ENCODE data around the gene HCFC2. TPM values are rescaled to one million over a fixed set of nuclear protein-coding genes. Genes with fewer than 3 reads are reported as not detected.
"Not testable (repeated sequence)": the region's sequence is repeated elsewhere in the genome, so short reads cannot be mapped to it uniquely, and the experiment has no call there.

The HCFC2 gene
- total RNA-seq = 10 to 100 TPM; 11.2 to 32.5 (median 15.9) TPM

GRCh38 chr12:104064031-104064841 is at the start of gene HCFC2:
HCFC2 (plus strand) TSS chr12:104064531; CDS start chr12:104064561, 30 bp downstream.
- TF ChIP-seq, protein P1, sequence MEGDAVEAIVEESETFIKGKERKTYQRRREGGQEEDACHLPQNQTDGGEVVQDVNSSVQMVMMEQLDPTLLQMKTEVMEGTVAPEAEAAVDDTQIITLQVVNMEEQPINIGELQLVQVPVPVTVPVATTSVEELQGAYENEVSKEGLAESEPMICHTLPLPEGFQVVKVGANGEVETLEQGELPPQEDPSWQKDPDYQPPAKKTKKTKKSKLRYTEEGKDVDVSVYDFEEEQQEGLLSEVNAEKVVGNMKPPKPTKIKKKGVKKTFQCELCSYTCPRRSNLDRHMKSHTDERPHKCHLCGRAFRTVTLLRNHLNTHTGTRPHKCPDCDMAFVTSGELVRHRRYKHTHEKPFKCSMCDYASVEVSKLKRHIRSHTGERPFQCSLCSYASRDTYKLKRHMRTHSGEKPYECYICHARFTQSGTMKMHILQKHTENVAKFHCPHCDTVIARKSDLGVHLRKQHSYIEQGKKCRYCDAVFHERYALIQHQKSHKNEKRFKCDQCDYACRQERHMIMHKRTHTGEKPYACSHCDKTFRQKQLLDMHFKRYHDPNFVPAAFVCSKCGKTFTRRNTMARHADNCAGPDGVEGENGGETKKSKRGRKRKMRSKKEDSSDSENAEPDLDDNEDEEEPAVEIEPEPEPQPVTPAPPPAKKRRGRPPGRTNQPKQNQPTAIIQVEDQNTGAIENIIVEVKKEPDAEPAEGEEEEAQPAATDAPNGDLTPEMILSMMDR (IDR thresholded peaks at IDR 0.05) = no peak
- DNase-seq (ENCODE audit: low spot score) (peak; percentile 58), ATAC-seq (ENCODE audit: low FRiP score) (peak; percentile 99)

GRCh38 chr12:104021862-104022261 is 42.5 kb upstream of the HCFC2 start:
- DNase-seq (ENCODE audit: low spot score); ATAC-seq (ENCODE audit: low FRiP score): not testable (repeated sequence)

- no peak for ATAC-seq (ENCODE audit: low FRiP score)
- DNase-seq (ENCODE audit: low spot score) = no peak
- TF ChIP-seq, protein P1 (IDR thresholded peaks at IDR 0.05) = no peak
These were observed 41.5 kb upstream of the HCFC2 start for GRCh38 chr12:104022786-104023185.

DNA sequence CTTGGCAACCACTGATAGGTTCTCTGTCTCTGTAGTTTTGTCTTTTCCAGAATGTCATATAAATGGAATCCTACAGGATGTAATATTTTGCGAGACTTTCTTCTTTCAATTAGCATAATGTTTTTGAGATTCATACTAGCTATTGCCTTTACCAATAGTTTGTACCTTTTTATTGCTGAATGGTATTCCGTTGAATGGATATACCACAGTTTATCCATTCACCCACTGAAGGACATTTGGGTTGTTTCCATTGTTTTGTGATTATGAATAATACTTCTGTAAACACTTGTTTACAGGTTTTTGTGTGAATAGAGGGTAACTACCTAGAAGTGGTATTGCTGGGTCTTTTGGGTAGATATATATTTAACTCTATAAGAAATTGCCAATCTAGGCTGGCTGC is 40.6 kb upstream of the HCFC2 start:
- TF ChIP-seq, protein P1 (IDR thresholded peaks at IDR 0.05) = no peak
- ATAC-seq (ENCODE audit: low FRiP score) = no peak
- DNase-seq (ENCODE audit: low spot score) = no peak

GRCh38 chr12:104024348-104024747 is 40.0 kb upstream of the HCFC2 start:
- ATAC-seq (ENCODE audit: low FRiP score) = no peak
- TF ChIP-seq, protein P1 (IDR thresholded peaks at IDR 0.05) = no peak
- no peak for DNase-seq (ENCODE audit: low spot score)

DNA sequence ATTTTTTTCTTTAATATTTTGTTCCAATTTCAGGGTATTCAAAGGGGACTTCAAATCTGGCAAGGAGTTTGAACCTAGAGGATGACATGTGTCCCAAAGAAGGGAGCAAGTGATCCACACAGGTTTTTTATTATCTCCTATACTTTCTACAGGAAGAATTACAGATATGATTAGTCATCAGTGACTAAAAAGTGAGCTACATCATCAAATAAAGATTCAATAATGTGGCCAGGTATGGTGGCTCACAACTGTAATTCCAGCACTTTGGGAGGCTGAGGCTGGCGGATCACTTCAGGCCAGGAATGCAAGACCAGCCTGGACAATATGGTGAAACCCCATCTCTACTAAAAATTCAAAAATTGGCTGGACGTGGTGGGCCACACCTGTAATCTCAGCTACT is 38.6 kb upstream of the HCFC2 start:
- TF ChIP-seq, protein P1 (IDR thresholded peaks at IDR 0.05) = no peak
- ATAC-seq (ENCODE audit: low FRiP score) = no peak

DNA sequence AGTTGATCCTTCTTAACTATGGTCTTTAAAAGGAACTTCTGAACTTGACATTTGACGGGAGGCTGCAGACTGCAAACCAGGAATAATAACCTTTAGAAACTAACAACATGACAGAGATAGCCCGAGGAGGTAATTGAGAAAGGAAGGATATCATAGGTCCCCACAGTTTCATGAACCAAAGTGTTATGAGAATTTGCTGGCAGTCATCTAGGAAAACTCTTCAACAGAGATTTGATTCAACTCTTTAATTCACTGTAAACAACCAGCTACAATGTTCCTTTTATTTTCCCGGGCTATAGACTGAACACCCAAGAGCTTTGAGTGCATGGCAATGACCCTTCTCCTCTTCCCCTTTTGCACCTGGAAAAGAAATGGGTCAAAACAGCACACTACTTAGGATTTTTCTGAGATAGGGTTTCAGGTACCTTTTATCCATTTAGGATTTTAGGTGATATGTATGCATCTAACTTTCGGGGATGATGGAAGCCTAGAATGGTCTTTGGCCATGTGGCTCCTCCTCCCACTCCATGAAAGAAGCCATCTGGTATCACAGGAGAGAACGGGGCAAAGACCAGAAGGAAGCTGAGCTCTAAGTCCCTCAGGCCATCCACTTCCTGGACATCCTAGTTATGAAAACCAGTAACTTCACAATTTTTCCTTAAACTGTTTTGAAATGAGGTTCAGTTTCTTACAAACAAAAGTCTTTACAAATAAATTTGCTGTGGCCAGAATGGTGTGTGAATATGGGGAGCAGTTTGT is 37.3 kb upstream of the HCFC2 start:
- no peak for ATAC-seq (ENCODE audit: low FRiP score)
- TF ChIP-seq, protein P1 (IDR thresholded peaks at IDR 0.05) = no peak
- DNase-seq (ENCODE audit: low spot score) = no peak

More for the DNA sequence above, 38.6 kb upstream of the HCFC2 start:
- DNase-seq (ENCODE audit: low spot score) = no peak

DNA sequence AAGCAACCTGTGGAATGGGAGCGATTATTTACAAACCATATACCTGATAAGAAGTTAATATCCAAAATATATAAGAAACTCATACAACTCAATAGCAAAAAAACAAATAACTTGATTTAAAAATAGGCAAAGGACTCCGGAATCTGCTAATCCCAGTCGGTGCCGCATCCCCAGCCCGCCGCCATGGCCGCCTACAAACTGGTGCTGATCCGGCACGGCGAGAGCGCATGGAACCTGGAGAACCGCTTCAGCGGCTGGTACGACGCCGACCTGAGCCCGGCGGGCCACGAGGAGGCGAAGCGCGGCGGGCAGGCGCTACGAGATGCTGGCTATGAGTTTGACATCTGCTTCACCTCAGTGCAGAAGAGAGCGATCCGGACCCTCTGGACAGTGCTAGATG is 33.7 kb upstream of the HCFC2 start:
- ATAC-seq (ENCODE audit: low FRiP score); DNase-seq (ENCODE audit: low spot score): not testable (repeated sequence)

DNA sequence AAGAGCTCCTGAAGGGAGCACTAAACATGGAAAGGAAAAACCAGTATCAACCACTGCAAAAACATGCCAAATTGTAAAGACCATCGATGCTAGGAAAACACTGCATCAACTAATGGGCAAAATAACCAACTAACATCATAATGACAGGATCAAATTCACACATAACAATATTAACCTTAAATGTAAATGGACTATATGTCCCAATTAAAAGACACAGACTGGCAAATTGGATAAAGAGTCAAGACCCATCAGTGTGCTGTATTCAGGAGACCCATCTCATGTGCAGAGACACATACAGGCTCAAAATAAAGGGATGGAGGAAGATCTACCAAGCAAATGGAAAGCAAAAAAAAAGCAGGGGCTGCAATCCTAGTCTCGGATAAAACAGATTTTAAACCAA is 28.2 kb upstream of the HCFC2 start:
- not testable (repeated sequence) for ATAC-seq (ENCODE audit: low FRiP score); DNase-seq (ENCODE audit: low spot score)

DNA sequence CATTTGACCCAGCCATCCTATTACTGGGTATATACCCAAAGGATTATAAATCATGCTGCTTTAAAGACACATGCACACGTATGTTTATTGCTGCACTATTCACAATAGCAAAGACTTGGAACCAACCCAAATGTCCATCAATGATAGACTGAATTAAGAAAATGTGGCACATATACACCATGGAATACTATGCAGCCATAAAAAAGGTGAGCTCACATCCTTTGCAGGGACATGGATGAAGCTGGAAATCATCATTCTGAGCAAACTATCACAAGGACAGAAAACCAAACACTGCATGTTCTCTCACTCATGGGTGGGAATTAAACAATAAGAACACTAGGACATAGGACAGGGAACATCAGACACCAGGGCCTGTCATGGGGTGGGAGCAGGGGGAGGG is 24.6 kb upstream of the HCFC2 start:
- not testable (repeated sequence) for DNase-seq (ENCODE audit: low spot score); ATAC-seq (ENCODE audit: low FRiP score)
